ENCODE data around the gene TNFRSF11A.

The TNFRSF11A gene

GRCh38 chr18:62438866-62439265, 113.8 kb downstream of the TNFRSF11A start:
- Histone ChIP-seq H3K36me3 (replicated peaks; ENCODE audit: insufficient read depth, low read length) (no peaks in the 10 kb centered on the region), H3K4me2 (ENCODE audit: low read depth, low read length) (no peak overlapping the region), H3K4me3 (ENCODE audit: low read length) (no peak overlapping the region), H3K27ac (ENCODE audit: low read length) (no peak overlapping the region), H3F3A (ENCODE audit: insufficient read depth, low read length) (no peaks in the 10 kb centered on the region), H2AFZ (ENCODE audit: low read length) (no peak overlapping the region), H3K9me2 (replicated peaks; ENCODE audit: insufficient read depth, low read length) (no peaks in the 10 kb centered on the region), H3K79me2 (ENCODE audit: low read length) (no peaks in the 10 kb centered on the region), H3K4me1 (ENCODE audit: low read length) (no peaks in the 10 kb centered on the region), H3K27me3 (replicated peaks; ENCODE audit: insufficient read depth, low read length) (no peaks in the 10 kb centered on the region), H3K9ac (ENCODE audit: low read length) (no peak overlapping the region), H4K20me1 (ENCODE audit: insufficient read depth, low read length) (no peaks in the 10 kb centered on the region), H3K9me3 (replicated peaks; ENCODE audit: insufficient read depth, low read length) (no peaks in the 10 kb centered on the region)
- TF ChIP-seq EZH2 (optimal IDR thresholded peaks at IDR 0.05; ENCODE audit: low read depth, low read length) (no peak), EZH2phosphoT487 (IDR thresholded peaks at IDR 0.05; ENCODE audit: low read length) (no peak)
- DNase-seq, result no peak

Measured in MM.1S (cell line).